ENCODE measurements around the gene TNNC1.

GRCh38 chr3:52431459-52432223 is 22.2 kb downstream of the TNNC1 start:
- no peak for TF ChIP-seq JUNB (CRISPR knock-in tag; IDR thresholded peaks at IDR 0.05; ENCODE audit: borderline replicate concordance)
- TF ChIP-seq ZNF256 (CRISPR knock-in tag; conservative IDR thresholded peaks at IDR 0.05) = no peak
- no peak for TF ChIP-seq NCOR1 (IDR thresholded peaks at IDR 0.05; ENCODE audit: borderline replicate concordance, low read length)
- TF ChIP-seq POLR2A (IDR thresholded peaks at IDR 0.05; ENCODE audit: insufficient read depth in 1 of 2, low read depth in 2 of 2, low read length in 2 of 2) = no peak
- TF ChIP-seq ZFP36L2 (CRISPR knock-in tag; IDR thresholded peaks at IDR 0.05) = no peak
- no peak for TF ChIP-seq TCF7 (IDR thresholded peaks at IDR 0.05; ENCODE audit: low read depth)
- TF ChIP-seq TCF12 (IDR thresholded peaks at IDR 0.05) = no peak
- TF ChIP-seq TCF12 (CRISPR knock-in tag; IDR thresholded peaks at IDR 0.05) = no peak
- TF ChIP-seq RARA (CRISPR knock-in tag; IDR thresholded peaks at IDR 0.05) = no peak
- TF ChIP-seq MTF1 (CRISPR knock-in tag; IDR thresholded peaks at IDR 0.05) = no peak
- no peak for TF ChIP-seq YY1 (IDR thresholded peaks at IDR 0.05; ENCODE audit: insufficient read depth, insufficient replicate concordance, low read depth, low read length)
- TF ChIP-seq ZBTB10 (CRISPR knock-in tag; IDR thresholded peaks at IDR 0.05; ENCODE audit: borderline replicate concordance) = no peak
- no peak for TF ChIP-seq KLF13 (CRISPR knock-in tag; IDR thresholded peaks at IDR 0.05)

Measured in HepG2 (cell line).